HL-60 (cell line): ENCODE measurements around the gene RGS11.

Experiments
- DNase-seq, 2 experiments: peaks; one replicate each; pipeline ENCODE4 v3.0.0-alpha.2; 2010 to 2020; ENCODE audit warnings: low read depth in 1 of 2, low spot score in 1 of 2
- H3K27ac ChIP-seq: fragments of 250-450 bp; sonication (Bioruptor Pico); replicated peaks from 2 replicates; pipeline ENCODE4 v1.5.1; 2020; ENCODE audit warnings: mild to moderate bottlenecking, moderate library complexity
- H3K27me3 ChIP-seq: fragments of 250-450 bp; sonication (Bioruptor Pico); 2 replicates; pipeline ENCODE4 v1.5.1; 2021; ENCODE audit warnings: mild to moderate bottlenecking, moderate library complexity; ENCODE audit not compliant: insufficient read depth, poor library complexity, severe bottlenecking
- H3K4me3 ChIP-seq: replicated peaks from 2 replicates; pipeline ENCODE4 v1.5.1; 2011; ENCODE audit warnings: mild to moderate bottlenecking, control low read depth, low read length; ENCODE audit not compliant: insufficient read depth
- CTCF ChIP-seq: IDR thresholded peaks from one replicate; pipeline ENCODE4 v1.5.1; 2011; ENCODE audit warnings: low read length, control low read depth, inconsistent platforms; ENCODE audit not compliant: insufficient read depth
- GABPA ChIP-seq: IDR thresholded peaks from 2 replicates; pipeline ENCODE4 v1.6.1; 2012; ENCODE audit warnings: low read depth
- POLR2AphosphoS5 ChIP-seq: IDR thresholded peaks from 2 replicates; pipeline ENCODE4 v1.6.1; 2012; ENCODE audit warnings: low read depth
- REST ChIP-seq: IDR thresholded peaks from 2 replicates; pipeline ENCODE4 v1.6.1; 2012; ENCODE audit warnings: low read depth; ENCODE audit not compliant: insufficient replicate concordance
- SPI1 ChIP-seq: IDR thresholded peaks from 2 replicates; pipeline ENCODE4 v1.6.1; 2012; ENCODE audit warnings: low read depth, mild to moderate bottlenecking, borderline replicate concordance

RGS11 gene

GRCh38 chr16:297832-298231 is 22.1 kb upstream of the RGS11 start:
- H3K27me3 ChIP-seq = no peaks in the 10 kb centered on the region
- TF ChIP-seq POLR2AphosphoS5 = no peak
- H3K4me3 ChIP-seq = no peak overlapping the region
- no peak for DNase-seq
- no peak overlapping the region for H3K27ac ChIP-seq

GRCh38 chr16:296806-297510 is 21.2 kb upstream of the RGS11 start:
- no peak for TF ChIP-seq GABPA
- TF ChIP-seq SPI1 = no peak
- TF ChIP-seq POLR2AphosphoS5 = no peak
- TF ChIP-seq CTCF = no peak
- no peak for TF ChIP-seq REST
- no peaks in the 10 kb centered on the region for H3K27me3 ChIP-seq
- no peak for DNase-seq
- H3K27ac ChIP-seq = no peak overlapping the region
- H3K4me3 ChIP-seq = no peak overlapping the region

- no peak overlapping the region for H3K27ac ChIP-seq
- no peak for DNase-seq
- H3K4me3 ChIP-seq = no peak overlapping the region
- no peaks in the 10 kb centered on the region for H3K27me3 ChIP-seq
- TF ChIP-seq SPI1 (no peak), GABPA (no peak), REST (no peak), POLR2AphosphoS5 (no peak)
Measured at GRCh38 chr16:296276-296675, 20.5 kb upstream of the RGS11 start.

- TF ChIP-seq GABPA = no peak
- no peak for TF ChIP-seq POLR2AphosphoS5
- TF ChIP-seq REST = no peak
- TF ChIP-seq SPI1 = no peak
- no peak for TF ChIP-seq CTCF
- no peak for DNase-seq
Measured at GRCh38 chr16:293043-293775, 17.5 kb upstream of the RGS11 start.

More at GRCh38 chr16:293043-293775, 17.5 kb upstream of the RGS11 start:
- H3K27me3 ChIP-seq = no peaks in the 10 kb centered on the region
- no peak overlapping the region for H3K4me3 ChIP-seq
- no peak overlapping the region for H3K27ac ChIP-seq
